ENCODE results near the gene ENC1.

Gene ENC1

GRCh38 chr5:74625742-74626241 is 14.7 kb downstream of the ENC1 start:
- H3K27ac ChIP-seq (replicated peaks), result no peak overlapping the region
- no peak for TF ChIP-seq POLR2AphosphoS5 (IDR thresholded peaks at IDR 0.05; ENCODE audit: low read depth)
- TF ChIP-seq SPI1 (IDR thresholded peaks at IDR 0.05; ENCODE audit: borderline replicate concordance, low read depth), result no peak
- no peak for TF ChIP-seq CTCF (IDR thresholded peaks at IDR 0.05; ENCODE audit: insufficient read depth, low read length)
- TF ChIP-seq REST (IDR thresholded peaks at IDR 0.05; ENCODE audit: insufficient replicate concordance, low read depth), result no peak
- no peak for TF ChIP-seq GABPA (IDR thresholded peaks at IDR 0.05; ENCODE audit: low read depth)
- H3K27me3 ChIP-seq (ENCODE audit: insufficient read depth, poor library complexity, severe bottlenecking), result no peaks in the 10 kb centered on the region
- no peak overlapping the region for H3K4me3 ChIP-seq (replicated peaks; ENCODE audit: insufficient read depth, low read length)
- no peak for DNase-seq (ENCODE audit: low read depth in 1 of 2, low spot score in 1 of 2)

GRCh38 chr5:74624931-74625505 is 15.5 kb downstream of the ENC1 start:
- DNase-seq (ENCODE audit: low read depth in 1 of 2, low spot score in 1 of 2), result no peak
- TF ChIP-seq CTCF (IDR thresholded peaks at IDR 0.05; ENCODE audit: insufficient read depth, low read length) (no peak), SPI1 (IDR thresholded peaks at IDR 0.05; ENCODE audit: borderline replicate concordance, low read depth) (no peak), REST (IDR thresholded peaks at IDR 0.05; ENCODE audit: insufficient replicate concordance, low read depth) (no peak), GABPA (IDR thresholded peaks at IDR 0.05; ENCODE audit: low read depth) (no peak), POLR2AphosphoS5 (IDR thresholded peaks at IDR 0.05; ENCODE audit: low read depth) (no peak)
- no peak overlapping the region for H3K27ac ChIP-seq (replicated peaks)
- H3K4me3 ChIP-seq (replicated peaks; ENCODE audit: insufficient read depth, low read length), result no peak overlapping the region
- H3K27me3 ChIP-seq (ENCODE audit: insufficient read depth, poor library complexity, severe bottlenecking), result no peaks in the 10 kb centered on the region

GRCh38 chr5:74624501-74624900 is 16.0 kb downstream of the ENC1 start:
- no peak for DNase-seq (ENCODE audit: low read depth in 1 of 2, low spot score in 1 of 2)
- no peaks in the 10 kb centered on the region for H3K27me3 ChIP-seq (ENCODE audit: insufficient read depth, poor library complexity, severe bottlenecking)
- H3K27ac ChIP-seq (replicated peaks), result no peak overlapping the region
- H3K4me3 ChIP-seq (replicated peaks; ENCODE audit: insufficient read depth, low read length), result no peak overlapping the region
- TF ChIP-seq REST (IDR thresholded peaks at IDR 0.05; ENCODE audit: insufficient replicate concordance, low read depth) (no peak), GABPA (IDR thresholded peaks at IDR 0.05; ENCODE audit: low read depth) (no peak), CTCF (IDR thresholded peaks at IDR 0.05; ENCODE audit: insufficient read depth, low read length) (no peak), SPI1 (IDR thresholded peaks at IDR 0.05; ENCODE audit: borderline replicate concordance, low read depth) (no peak), POLR2AphosphoS5 (IDR thresholded peaks at IDR 0.05; ENCODE audit: low read depth) (no peak)
